Left lobe of liver (tissue), 2 donors: ENCODE results near the gene TMEM108. TPM values are rescaled to one million over a fixed set of nuclear protein-coding genes. Genes with fewer than 3 reads are reported as not detected.

ENCODE experiments used
- ATAC-seq: fragments of 200-7000 bp; cut with Tn5 transposase; one replicate; pipeline ENCODE4 v1.9.1; 2020; ENCODE audit warnings: mild to moderate bottlenecking, moderate library complexity
- DNase-seq: peaks from one replicate; pipeline ENCODE4 v3.0.0-alpha.2; 2020; ENCODE audit warnings: low spot score
- total RNA-seq: library from RNA; stranded (reverse); gene quantifications from one replicate; pipeline ENCODE4 v1.2.1, GENCODE V29; 2021
- donor health status: DM: no; HTN: no; CAD: no; lungs with moderate emphysema.
- donor health status: DM: no; HTN: yes; CAD: no.

TMEM108 gene
- total RNA-seq, 1 donor from 2014 or later = not detected

GRCh38 chr3:133301194-133301593 is 263.0 kb downstream of the TMEM108 start:
- ATAC-seq = no peak
- no peak for DNase-seq

- ATAC-seq = no peak
- DNase-seq = no peak
Observed at GRCh38 chr3:133301731-133302130, 263.5 kb downstream of the TMEM108 start.

GRCh38 chr3:133303430-133303829 is 265.2 kb downstream of the TMEM108 start:
- no peak for DNase-seq

GRCh38 chr3:133317866-133318265 is 279.7 kb downstream of the TMEM108 start:
- no peak for DNase-seq

More at GRCh38 chr3:133303430-133303829, 265.2 kb downstream of the TMEM108 start:
- ATAC-seq = no peak

GRCh38 chr3:133328373-133328772 is 290.2 kb downstream of the TMEM108 start:
- DNase-seq (no peak), ATAC-seq (no peak)

More at GRCh38 chr3:133317866-133318265, 279.7 kb downstream of the TMEM108 start:
- ATAC-seq = no peak

GRCh38 chr3:133329626-133330025 is 291.4 kb downstream of the TMEM108 start:
- ATAC-seq (no peak), DNase-seq (no peak)

GRCh38 chr3:133330065-133330464 is 291.9 kb downstream of the TMEM108 start:
- no peak for ATAC-seq
- no peak for DNase-seq

GRCh38 chr3:133330522-133330921 is 292.3 kb downstream of the TMEM108 start:
- no peak for DNase-seq
- no peak for ATAC-seq

- ATAC-seq (no peak), DNase-seq (no peak)
Observed at GRCh38 chr3:133354721-133355120, 316.5 kb downstream of the TMEM108 start.

GRCh38 chr3:133360476-133360875 is 322.3 kb downstream of the TMEM108 start:
- no peak for DNase-seq
- ATAC-seq = no peak

GRCh38 chr3:133361011-133361410 is 322.8 kb downstream of the TMEM108 start:
- DNase-seq (no peak), ATAC-seq (no peak)

GRCh38 chr3:133361435-133361834 is 323.2 kb downstream of the TMEM108 start:
- DNase-seq (no peak), ATAC-seq (no peak)

GRCh38 chr3:133362539-133362938 is 324.3 kb downstream of the TMEM108 start:
- ATAC-seq (no peak), DNase-seq (no peak)

GRCh38 chr3:133364704-133365103 is 326.5 kb downstream of the TMEM108 start:
- DNase-seq (no peak), ATAC-seq (no peak)

GRCh38 chr3:133366921-133367320 is 328.7 kb downstream of the TMEM108 start:
- no peak for ATAC-seq
- DNase-seq = no peak

GRCh38 chr3:133367403-133367802 is 329.2 kb downstream of the TMEM108 start:
- DNase-seq (no peak), ATAC-seq (no peak)

GRCh38 chr3:133367956-133368355 is 329.8 kb downstream of the TMEM108 start:
- ATAC-seq (no peak), DNase-seq (no peak)

- no peak for ATAC-seq
Observed at GRCh38 chr3:133368371-133369067, 330.3 kb downstream of the TMEM108 start.

GRCh38 chr3:133369068-133369440 is 330.9 kb downstream of the TMEM108 start:
- ATAC-seq (no peak), DNase-seq (no peak)

More at GRCh38 chr3:133368371-133369067, 330.3 kb downstream of the TMEM108 start:
- DNase-seq = no peak

- ATAC-seq = no peak
- no peak for DNase-seq
Observed at GRCh38 chr3:133371181-133371580, 333.0 kb downstream of the TMEM108 start.

- ATAC-seq = no peak
- no peak for DNase-seq
Observed at GRCh38 chr3:133371676-133372075, 333.5 kb downstream of the TMEM108 start.

- no peak for ATAC-seq
- DNase-seq = no peak
Observed at GRCh38 chr3:133374708-133375402, 336.7 kb downstream of the TMEM108 start.

GRCh38 chr3:133375403-133375745 is 337.2 kb downstream of the TMEM108 start:
- DNase-seq = no peak
- no peak for ATAC-seq
